SK-N-SH treated with all-trans-retinoic acid at 6 μM for 48 hours (cell line): ENCODE measurements around the gene NQO2.
"Not testable (repeated sequence)": the region's sequence is repeated elsewhere in the genome, so short reads cannot be mapped to it uniquely, and the experiment has no call there.

Experiments used
- ATAC-seq: fragments of 200-7000 bp; cut with Tn5 transposase; 3 replicates; pipeline ENCODE4 v1.9.1; 2020; ENCODE audit warnings: mild to moderate bottlenecking, moderate library complexity
- ARNTL ChIP-seq: fragments of 450-650 bp; formaldehyde crosslinking; IDR thresholded peaks from 2 replicates; pipeline ENCODE4 v1.5.0; 2020; ENCODE audit warnings: low read depth, mild to moderate bottlenecking, moderate library complexity, borderline replicate concordance
- BACH2 ChIP-seq: fragments of 250-450 bp; sonication (Bioruptor Pico); IDR thresholded peaks from 2 replicates; pipeline ENCODE4 v1.9.0; 2021; ENCODE audit warnings: mild to moderate bottlenecking, borderline replicate concordance
- CREB5 ChIP-seq: fragments of 250-450 bp; sonication (Bioruptor Pico); IDR thresholded peaks from 2 replicates; pipeline ENCODE4 v1.5.1; 2020; ENCODE audit warnings: low read depth, mild to moderate bottlenecking, moderate library complexity
- ESRRG ChIP-seq: fragments of 250-450 bp; sonication (Bioruptor Pico); IDR thresholded peaks from 2 replicates; pipeline ENCODE4 v1.6.1; 2021; ENCODE audit warnings: mild to moderate bottlenecking
- GLIS3 ChIP-seq: fragments of 250-450 bp; sonication (Bioruptor Pico); IDR thresholded peaks from 2 replicates; pipeline ENCODE4 v1.5.0; 2020; ENCODE audit warnings: mild to moderate bottlenecking, moderate library complexity
- OSR1 ChIP-seq: fragments of 250-450 bp; sonication (Bioruptor Pico); IDR thresholded peaks from 2 replicates; pipeline ENCODE4 v1.8.0; 2022; ENCODE audit warnings: moderate library complexity, mild to moderate bottlenecking, inconsistent platforms
- SNAI2 ChIP-seq: fragments of 250-450 bp; sonication (Bioruptor Pico); IDR thresholded peaks from 2 replicates; pipeline ENCODE4 v1.5.0; 2020; ENCODE audit warnings: mild to moderate bottlenecking, moderate library complexity
- TCF4 ChIP-seq: fragments of 250-450 bp; sonication (Bioruptor Pico); IDR thresholded peaks from 2 replicates; pipeline ENCODE4 v1.8.0; 2021; ENCODE audit warnings: mild to moderate bottlenecking, moderate library complexity, borderline replicate concordance
- TOX ChIP-seq: fragments of 250-450 bp; sonication (Bioruptor Pico); IDR thresholded peaks from 2 replicates; pipeline ENCODE4 v1.8.0; 2021; ENCODE audit warnings: mild to moderate bottlenecking, moderate library complexity, borderline replicate concordance
- TSHZ2 ChIP-seq: fragments of 250-450 bp; sonication (Bioruptor Pico); IDR thresholded peaks from 2 replicates; pipeline ENCODE4 v1.5.0; 2020; ENCODE audit warnings: mild to moderate bottlenecking, moderate library complexity
- ZFP3 ChIP-seq: fragments of 250-450 bp; sonication (Bioruptor Pico); IDR thresholded peaks from 2 replicates; pipeline ENCODE4 v1.5.0; 2020; ENCODE audit warnings: mild to moderate bottlenecking, moderate library complexity
- ZNF565 ChIP-seq: fragments of 450-650 bp; formaldehyde crosslinking; conservative IDR thresholded peaks from 2 replicates; pipeline ENCODE4 v1.5.0; 2020; ENCODE audit warnings: low read depth, mild to moderate bottlenecking, moderate library complexity
- ZNF70 ChIP-seq: fragments of 450-650 bp; formaldehyde crosslinking; IDR thresholded peaks from 2 replicates; pipeline ENCODE4 v1.5.0; 2020; ENCODE audit warnings: mild to moderate bottlenecking, moderate library complexity
- ZNF8 ChIP-seq: fragments of 450-650 bp; formaldehyde crosslinking; IDR thresholded peaks from 2 replicates; pipeline ENCODE4 v1.5.0; 2020; ENCODE audit warnings: mild to moderate bottlenecking, moderate library complexity

The NQO2 gene

GRCh38 chr6:2971420-2972218, 28.1 kb upstream of the NQO2 start, which contains the start of gene SERPINB6:
Gene SERPINB6, minus strand, starts transcription at chr6:2971567. Its CDS starts 12,235 bp downstream, at chr6:2959332.
- TF ChIP-seq TOX (CRISPR knock-in tag) (no peak), TCF4 (CRISPR knock-in tag) (no peak), TSHZ2 (0 out of 2 replicates have a peak, but pooled peaks have one; percentile 21), ARNTL (CRISPR knock-in tag) (no peak), OSR1 (CRISPR knock-in tag) (no peak), GLIS3 (CRISPR knock-in tag) (no peak), CREB5 (CRISPR knock-in tag) (no peak)
- peak; percentile 85 for ATAC-seq

- ATAC-seq, result not testable (repeated sequence)
Measured at GRCh38 chr6:2972219-2972487, 27.5 kb upstream of the NQO2 start.

- peak; percentile 80 for TF ChIP-seq ZNF8 (CRISPR knock-in tag)
- not testable (repeated sequence) for ATAC-seq
Measured at GRCh38 chr6:2972685-2973084, 27.0 kb upstream of the NQO2 start.

- ATAC-seq, result not testable (repeated sequence)
Measured at GRCh38 chr6:2973180-2973579, 26.5 kb upstream of the NQO2 start.

- ATAC-seq, result no peak
- no peak for TF ChIP-seq ESRRG (CRISPR knock-in tag)
- TF ChIP-seq BACH2 (CRISPR knock-in tag), result no peak
- TF ChIP-seq TOX (CRISPR knock-in tag), result no peak
- no peak for TF ChIP-seq OSR1 (CRISPR knock-in tag)
- TF ChIP-seq GLIS3 (CRISPR knock-in tag), result no peak
- no peak for TF ChIP-seq CREB5 (CRISPR knock-in tag)
- no peak for TF ChIP-seq TCF4 (CRISPR knock-in tag)
Measured at GRCh38 chr6:2973676-2974075, 26.0 kb upstream of the NQO2 start.

GRCh38 chr6:2976060-2976459, 23.6 kb upstream of the NQO2 start:
- ATAC-seq, result no peak

More at GRCh38 chr6:2976060-2976459, 23.6 kb upstream of the NQO2 start:
- TF ChIP-seq SNAI2 (CRISPR knock-in tag), result no peak
- TF ChIP-seq OSR1 (CRISPR knock-in tag), result no peak
- TF ChIP-seq ZNF8 (CRISPR knock-in tag), result no peak
- no peak for TF ChIP-seq ZFP3 (CRISPR knock-in tag)
- TF ChIP-seq ZNF70, result no peak
- TF ChIP-seq GLIS3 (CRISPR knock-in tag), result no peak
- no peak for TF ChIP-seq CREB5 (CRISPR knock-in tag)
- no peak for TF ChIP-seq ZNF565 (CRISPR knock-in tag)
- no peak for TF ChIP-seq TOX (CRISPR knock-in tag)
